Measurements from ENCODE around the gene KIF9.
A peak's percentile ranks its signal among the peaks of the same experiment; 100 is the strongest.
"Not testable (repeated sequence)": the region's sequence is repeated elsewhere in the genome, so short reads cannot be mapped to it uniquely, and the experiment has no call there.

The KIF9 gene

GRCh38 chr3:47282424-47283192, at the start of gene KIF9, which contains the start of gene KLHL18:
TSS of gene KIF9 (minus strand) at chr3:47282799. CDS start at chr3:47277374, 5,425 bp downstream.
TSS of gene KLHL18 (plus strand) at chr3:47282944. CDS start at chr3:47282966, 22 bp downstream.
- peak; percentile 98 for DNase-seq

GRCh38 chr3:47324278-47324865, 41.8 kb upstream of the KIF9 start:
- DNase-seq, result peak; percentile 66

GRCh38 chr3:47323431-47324277, 41.1 kb upstream of the KIF9 start:
- DNase-seq, result no peak

GRCh38 chr3:47319956-47320355, 37.4 kb upstream of the KIF9 start:
- no peak for DNase-seq

- no peak for DNase-seq
Measured at GRCh38 chr3:47318916-47319315, 36.3 kb upstream of the KIF9 start.

- DNase-seq, result not testable (repeated sequence)
Measured at GRCh38 chr3:47316151-47316550, 33.6 kb upstream of the KIF9 start.

- no peak for DNase-seq
Measured at GRCh38 chr3:47315069-47315647, 32.6 kb upstream of the KIF9 start.

- no peak for DNase-seq
Measured at GRCh38 chr3:47314056-47314764, 31.6 kb upstream of the KIF9 start.

GRCh38 chr3:47313341-47314055, 30.9 kb upstream of the KIF9 start:
- DNase-seq, result no peak

GRCh38 chr3:47310391-47310790, 27.8 kb upstream of the KIF9 start:
- no peak for DNase-seq

GRCh38 chr3:47309231-47309630, 26.6 kb upstream of the KIF9 start:
- not testable (repeated sequence) for DNase-seq

GRCh38 chr3:47306022-47306421, 23.4 kb upstream of the KIF9 start:
- no peak for DNase-seq

- DNase-seq, result no peak
Measured at GRCh38 chr3:47301456-47301855, 18.9 kb upstream of the KIF9 start.

- no peak for DNase-seq
Measured at GRCh38 chr3:47299381-47300318, 17.1 kb upstream of the KIF9 start.

- DNase-seq, result no peak
Measured at GRCh38 chr3:47298439-47298838, 15.8 kb upstream of the KIF9 start.

GRCh38 chr3:47296562-47297302, 14.1 kb upstream of the KIF9 start:
- no peak for DNase-seq

- no peak for DNase-seq
Measured at GRCh38 chr3:47295976-47296375, 13.4 kb upstream of the KIF9 start.

- no peak for DNase-seq
Measured at GRCh38 chr3:47295322-47295721, 12.7 kb upstream of the KIF9 start.

GRCh38 chr3:47294392-47294791, 11.8 kb upstream of the KIF9 start:
- DNase-seq, result no peak

GRCh38 chr3:47293822-47294221, 11.2 kb upstream of the KIF9 start:
- DNase-seq, result no peak
